COR-L47 (cell line): Measurements from ENCODE around the gene TMEM88.
"Not testable (repeated sequence)": the region's sequence is repeated elsewhere in the genome, so short reads cannot be mapped to it uniquely, and the experiment has no call there.

ENCODE experiments used
- DNase-seq: peaks from one replicate; lab custom pipeline; 2025; lab: John Stamatoyannopoulos, UW

TMEM88 gene

DNA sequence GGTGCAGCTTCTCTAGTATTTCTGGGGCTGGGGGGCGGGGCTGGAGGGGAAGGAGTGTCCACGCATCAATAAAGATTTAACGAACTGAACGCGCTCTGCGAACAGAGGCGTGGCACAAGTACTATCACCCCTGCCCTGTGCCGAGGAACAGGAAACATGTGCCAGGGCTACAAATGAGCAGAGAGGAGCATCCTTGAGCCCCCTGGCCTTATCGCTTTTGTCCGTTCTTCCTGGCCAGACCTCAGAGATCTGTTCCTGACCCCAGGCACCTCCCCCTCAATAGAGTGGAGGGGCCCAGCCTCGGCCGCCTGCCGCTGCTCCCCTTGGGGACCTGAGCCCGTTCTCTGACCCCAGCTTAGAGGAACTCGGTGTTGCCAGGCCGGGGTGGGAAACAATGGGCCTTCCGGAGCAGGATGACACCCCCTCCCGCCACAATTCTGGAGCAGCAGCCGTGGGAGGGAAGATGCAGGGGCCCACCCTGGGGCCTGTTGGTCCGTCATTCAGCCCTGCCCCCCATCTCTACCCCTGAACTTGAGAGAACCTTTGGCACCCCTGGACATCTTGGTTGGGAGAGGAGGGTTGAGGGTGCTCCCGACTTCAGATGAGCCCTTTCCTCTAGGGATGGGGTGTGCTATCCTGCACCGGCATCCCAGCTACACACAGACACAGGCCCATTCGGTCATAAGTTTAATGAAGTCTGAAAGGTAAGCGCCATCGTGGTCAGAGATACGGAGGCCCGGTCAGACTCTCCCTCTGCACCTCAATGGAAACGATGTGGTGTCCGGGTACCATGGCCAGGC, 1.3 kb downstream of the TMEM88 start:
- DNase-seq: no peak

GRCh38 chr17:7856811-7857712, 2.2 kb downstream of the TMEM88 start, which contains the start of gene NAA38:
NAA38 (minus strand) TSS chr17:7857559; CDS start chr17:7857463, 96 bp downstream.
- DNase-seq: peak; percentile 91

- DNase-seq: peak; percentile 88
Observed at GRCh38 chr17:7857713-7858521, 3.1 kb downstream of the TMEM88 start, which contains the start of gene CYB5D1. CYB5D1 (plus strand) TSS chr17:7858003; CDS start chr17:7858135, 132 bp downstream.

GRCh38 chr17:7858522-7858810, 3.6 kb downstream of the TMEM88 start:
- no peak for DNase-seq

GRCh38 chr17:7859028-7859427, 4.2 kb downstream of the TMEM88 start:
- no peak for DNase-seq

DNA sequence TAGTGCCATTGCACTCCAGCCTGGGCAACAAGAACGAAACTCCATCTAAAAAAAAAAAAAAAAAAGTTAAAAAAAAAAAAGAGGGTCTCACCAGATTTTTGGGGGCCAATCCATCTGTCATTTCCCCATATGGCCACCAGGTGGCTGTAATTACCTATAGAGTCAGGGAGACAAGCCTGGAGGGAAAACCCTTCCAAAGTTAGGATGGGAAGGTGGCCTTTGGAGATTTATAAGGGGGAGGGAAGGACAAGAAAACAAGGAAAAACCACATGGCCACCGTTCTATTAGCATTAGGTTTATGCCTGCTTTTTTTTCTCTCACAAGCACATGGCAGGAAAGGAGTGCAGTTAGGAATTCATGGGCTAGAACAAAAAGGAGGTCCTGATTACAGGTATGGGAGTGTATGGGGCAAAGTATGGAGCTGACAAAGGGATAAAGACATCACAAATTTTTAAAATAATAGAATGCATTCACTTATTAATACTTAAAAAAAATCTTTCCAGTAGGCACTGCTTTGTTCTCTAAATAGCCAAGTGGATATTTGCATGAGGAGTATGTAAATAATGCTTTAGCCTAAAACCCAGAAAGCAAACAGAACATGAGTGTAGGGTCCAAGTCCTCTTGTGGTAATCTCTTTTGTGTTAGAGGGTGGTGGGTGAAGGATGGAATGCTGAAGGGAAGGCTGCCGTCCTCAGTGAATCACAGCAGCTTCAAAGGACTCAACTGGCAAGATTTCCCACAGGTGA, 8.0 kb downstream of the TMEM88 start:
- DNase-seq: no peak

- not testable (repeated sequence) for DNase-seq
Observed at GRCh38 chr17:7864384-7864783, 9.5 kb downstream of the TMEM88 start.

GRCh38 chr17:7864995-7865650, 10.3 kb downstream of the TMEM88 start:
- no peak for DNase-seq

DNA sequence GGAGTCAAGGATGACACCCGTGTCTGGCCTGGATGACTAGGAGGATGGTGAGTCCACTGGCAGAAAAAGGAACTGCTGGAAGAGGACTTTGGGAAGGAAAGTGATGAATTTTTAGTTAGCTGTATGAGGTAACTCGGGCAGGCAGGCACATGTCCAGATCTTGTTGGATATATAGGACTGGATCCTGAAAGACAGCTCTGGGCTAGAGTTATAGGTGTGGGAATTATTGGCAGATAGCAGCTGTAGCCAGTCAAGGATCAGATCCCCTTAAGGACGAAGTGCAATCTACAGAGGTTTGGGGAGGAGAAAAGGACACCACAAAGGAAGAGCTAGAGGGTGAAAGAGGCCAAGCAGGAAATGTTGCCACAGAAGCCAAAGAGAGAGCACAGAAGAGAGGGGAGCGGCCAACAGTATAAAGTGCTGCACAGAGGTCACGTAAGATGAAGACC, 13.0 kb downstream of the TMEM88 start:
- no peak for DNase-seq

GRCh38 chr17:7873051-7873450, 18.2 kb downstream of the TMEM88 start:
- no peak for DNase-seq

- no peak for DNase-seq
Observed at GRCh38 chr17:7875804-7876370, 21.0 kb downstream of the TMEM88 start.

GRCh38 chr17:7878234-7878633, 23.4 kb downstream of the TMEM88 start:
- DNase-seq: no peak

DNA sequence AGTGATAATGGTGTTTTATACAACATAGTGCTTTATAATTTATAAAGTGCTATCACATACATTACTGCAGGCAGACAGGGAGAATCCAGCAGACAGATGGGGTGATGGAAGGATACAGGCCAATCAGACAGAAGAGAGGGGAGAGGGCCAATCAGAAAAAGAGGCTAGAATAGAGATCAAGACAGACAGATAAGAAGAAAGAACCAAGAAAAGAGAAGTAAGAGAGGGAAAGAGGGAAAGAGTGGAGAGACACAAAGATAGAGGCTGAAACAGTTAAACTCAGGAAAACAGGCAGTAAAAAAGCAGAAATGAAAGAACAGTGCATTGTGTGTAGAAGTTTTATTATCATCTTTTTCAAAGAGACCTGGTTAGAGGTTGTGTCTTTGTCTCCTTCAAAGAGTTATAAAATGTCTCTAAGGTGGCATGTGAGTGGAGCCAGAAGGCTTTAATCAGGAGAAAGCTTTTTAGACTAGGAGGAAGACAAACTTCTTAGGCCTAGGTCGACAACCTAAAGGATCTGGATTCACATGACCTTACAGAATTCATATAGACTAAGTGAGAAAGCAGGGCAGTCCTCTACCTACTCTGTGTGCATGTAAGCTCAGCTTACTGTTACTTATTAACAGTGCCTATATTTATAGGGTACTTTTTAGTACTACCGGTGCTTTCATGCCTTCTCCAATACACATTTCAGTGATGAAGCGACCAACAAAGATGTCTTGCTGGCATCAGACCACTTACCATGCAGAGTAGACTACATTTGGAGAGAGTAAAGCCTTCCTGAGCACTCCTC, 25.4 kb downstream of the TMEM88 start:
- DNase-seq: no peak

DNA sequence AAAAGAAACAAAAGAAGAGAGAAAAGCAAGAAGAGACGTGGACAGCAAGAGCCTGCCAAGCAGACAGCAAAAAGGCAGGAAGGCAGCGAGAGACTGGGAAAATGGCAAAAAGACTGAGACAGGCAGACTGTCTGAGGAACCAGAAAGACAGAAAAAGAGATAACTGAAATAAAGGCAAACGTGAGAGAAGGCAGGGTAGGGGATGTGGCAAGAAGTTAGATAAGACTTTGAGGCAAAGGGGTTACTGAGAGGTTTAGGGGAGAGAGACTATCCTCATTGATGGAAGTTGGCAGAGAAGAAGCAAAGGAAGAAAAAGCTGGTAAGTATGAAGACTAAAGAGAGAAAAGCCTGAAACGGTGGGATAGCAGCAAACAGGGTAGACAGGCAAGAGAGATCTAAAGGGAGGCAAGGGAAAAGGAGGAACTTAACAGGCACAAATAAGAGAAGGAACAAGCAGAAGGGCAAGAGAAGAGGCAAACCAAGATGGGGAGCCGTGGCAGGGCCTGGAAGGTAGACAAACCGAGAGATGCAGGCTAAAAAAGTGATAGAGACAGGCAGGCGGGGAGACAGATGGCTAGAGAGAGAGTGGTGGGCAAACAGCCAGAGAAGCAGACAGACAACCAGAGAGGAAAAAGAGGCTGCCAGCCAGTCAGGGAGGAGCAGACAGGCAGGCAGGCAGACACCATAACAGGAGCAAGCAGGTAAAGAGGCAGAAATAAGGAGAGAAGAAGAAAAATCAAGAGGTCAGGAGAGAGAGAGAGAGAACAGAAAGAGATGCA, 26.6 kb downstream of the TMEM88 start:
- no peak for DNase-seq

GRCh38 chr17:7882068-7882467, 27.2 kb downstream of the TMEM88 start:
- DNase-seq: no peak

GRCh38 chr17:7882629-7883028, 27.8 kb downstream of the TMEM88 start:
- DNase-seq: no peak

DNA sequence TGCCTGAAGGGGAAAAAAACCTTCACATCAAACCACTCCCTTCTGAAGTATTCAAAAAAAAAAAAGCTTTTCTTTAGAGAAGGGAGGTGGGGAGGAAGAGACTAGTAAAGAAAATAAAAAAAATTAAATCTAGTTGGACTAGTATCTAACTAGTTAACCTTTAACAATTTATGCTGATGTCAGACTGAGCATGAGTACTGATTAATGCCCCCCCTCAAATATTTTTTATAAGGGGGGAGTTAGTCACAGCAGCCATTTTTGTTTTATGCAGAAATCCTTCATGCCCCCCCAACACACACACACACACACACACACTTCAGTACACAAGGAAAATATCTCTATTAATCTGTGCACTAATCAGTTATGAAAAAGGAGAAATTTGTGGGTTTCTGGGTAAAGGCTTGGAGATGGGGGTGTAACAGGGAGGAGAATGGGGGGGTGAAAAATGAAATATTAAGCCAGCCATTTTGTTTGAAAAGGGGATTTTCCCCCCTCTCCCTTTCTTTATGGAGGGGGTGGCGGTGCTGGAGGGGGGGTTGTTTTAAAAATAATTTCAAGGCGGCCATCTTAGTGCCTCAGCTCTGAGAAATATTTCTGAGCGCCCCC, 29.0 kb downstream of the TMEM88 start:
- DNase-seq: no peak

- DNase-seq: no peak
Observed at GRCh38 chr17:7884581-7885366, 29.9 kb downstream of the TMEM88 start.
